Motor neuron (in vitro differentiated cells): ENCODE data around the gene GYPB. TPM values are rescaled to one million over a fixed set of nuclear protein-coding genes. Genes with fewer than 3 reads are reported as not detected.
"Not testable (repeated sequence)": the region's sequence is repeated elsewhere in the genome, so short reads cannot be mapped to it uniquely, and the experiment has no call there.

Source experiments
- ATAC-seq, 8 experiments: fragments of 200-7000 bp; cut with Tn5 transposase; replicated peaks in 6 of 8; 2 replicates each; pipeline ENCODE4 v1.8.0; 2021; ENCODE audit warnings: mild to moderate bottlenecking in 8 of 8, moderate library complexity in 8 of 8
- H3K27ac ChIP-seq, 2 donors: fragments of 250-450 bp; sonication (Bioruptor Pico); 2 replicates each; pipeline ENCODE4 v1.9.0; 2021; ENCODE audit warnings: antibody characterized with exemption in 2 of 2, mild to moderate bottlenecking in 2 of 2, moderate library complexity in 1 of 2
- H3K4me1 ChIP-seq, 2 donors: fragments of 250-450 bp; sonication (Bioruptor Pico); replicated peaks in 1 of 2; 2 replicates each; pipeline ENCODE4 v1.6.1; 2021; ENCODE audit warnings: antibody characterized with exemption in 2 of 2, mild to moderate bottlenecking in 2 of 2, moderate library complexity in 1 of 2
- H3K4me3 ChIP-seq, 5 donors: fragments of 250-450 bp; sonication (Bioruptor Pico); 2 replicates each; pipeline ENCODE4 v1.9.0; 2021; ENCODE audit warnings: antibody characterized with exemption in 5 of 5, mild to moderate bottlenecking in 5 of 5, moderate library complexity in 4 of 5
- WGBS, 10 experiments: fragments of 450-650 bp; shearing (Covaris generic); methylation state at CpG; one replicate each; pipeline ENCODE4 v1.0.0; 2022; 5-methylcytosine and 5-hydroxymethylcytosine counted together
- in situ Hi-C, 9 experiments: fragments of 400-800 bp; cut with MboI; loops; one replicate each; pipeline ENCODE4 v1.15.0; 2021; ENCODE audit warnings: low sequenced_read_pairs in 9 of 9, low pct_unique_long_range_greater_than_20kb in 2 of 9; ENCODE audit not compliant: unreplicated experiment in 9 of 9
- total RNA-seq, 8 experiments: library from RNA; unstranded; fragments of 300-600 nt; gene quantifications; 2 replicates each; pipeline versions ENCODE4 v1.2.3 to v1.2.4, GENCODE V29; 2022

GYPB gene
- total RNA-seq, 8 experiments from 2014 or later = not detected

- H3K27ac ChIP-seq, H3K4me3 ChIP-seq, in situ Hi-C loops, ATAC-seq: not testable (repeated sequence)
- 72 to 100% methylated on average over 2 of the region's 4 CpGs; no CpG with 5 or more reads in 8 of the 10 experiments for WGBS, 10 experiments
- peaks cover 0 to 11% of the 10 kb centered on the region in 2 donors for H3K4me1 ChIP-seq
Measured at GRCh38 chr4:144026682-144027081, 7.5 kb upstream of the GYPB start.

GRCh38 chr4:144024399-144025053 lies 5.3 kb upstream of the GYPB start:
- in situ Hi-C loops, H3K27ac ChIP-seq, H3K4me3 ChIP-seq, ATAC-seq: not testable (repeated sequence)
- H3K4me1 ChIP-seq = peaks cover 0 to 11% of the 10 kb centered on the region in 2 donors
- WGBS, 10 experiments = 100% methylated on average over 2 of the region's 4 CpGs; no CpG with 5 or more reads in 9 of the 10 experiments

GRCh38 chr4:144022772-144023400 lies 3.7 kb upstream of the GYPB start:
- H3K4me3 ChIP-seq, in situ Hi-C loops, H3K27ac ChIP-seq: not testable (repeated sequence)
- peak in 3 of 8 experiments; percentile 19 to 71 (median 47) for ATAC-seq
- peaks cover 0 to 11% of the 10 kb centered on the region in 2 donors for H3K4me1 ChIP-seq
- WGBS, 10 experiments = 0 to 71% (median 40%) methylated on average over 1 to 2 of the region's 3 CpGs; no CpG with 5 or more reads in 6 of the 10 experiments

GRCh38 chr4:144021336-144021990 lies 2.3 kb upstream of the GYPB start:
- H3K27ac ChIP-seq, in situ Hi-C loops, H3K4me3 ChIP-seq: not testable (repeated sequence)
- ATAC-seq = peak; percentile 50 to 80 (median 54)
- H3K4me1 ChIP-seq = peaks cover 0 to 11% of the 10 kb centered on the region in 2 donors
- whole genome bisulfite sequencing, 10 experiments = 0 to 59% (median 18%) methylated on average over 1 to 3 of the region's 4 CpGs; no CpG with 5 or more reads in 2 of the 10 experiments

GRCh38 chr4:144018223-144019000 lies 768 bp downstream of the GYPB start:
- in situ Hi-C loops, H3K4me1 ChIP-seq, H3K4me3 ChIP-seq, H3K27ac ChIP-seq, ATAC-seq: not testable (repeated sequence)
- 30 to 100% (median 60%) methylated on average over 1 to 2 of the region's 3 CpGs; no CpG with 5 or more reads in 6 of the 10 experiments for WGBS, 10 experiments

- ATAC-seq, H3K4me3 ChIP-seq, H3K27ac ChIP-seq, H3K4me1 ChIP-seq, in situ Hi-C loops: not testable (repeated sequence)
- 40 to 97% (median 69%) methylated on average over 2 to 4 of the region's 4 CpGs; no CpG with 5 or more reads in 4 of the 10 experiments for WGBS, 10 experiments
Measured at GRCh38 chr4:144017271-144017670, 1.9 kb downstream of the GYPB start.

GRCh38 chr4:144016057-144016605 lies 3.0 kb downstream of the GYPB start:
- H3K4me3 ChIP-seq, H3K27ac ChIP-seq, H3K4me1 ChIP-seq, in situ Hi-C loops: not testable (repeated sequence)
- WGBS, 10 experiments = 27 to 91% (median 60%) methylated on average over 1 to 2 of the region's 2 CpGs; no CpG with 5 or more reads in 4 of the 10 experiments
- ATAC-seq = peak in 4 of 8 experiments; percentile 27 to 78 (median 45)

- 0 to 100% (median 66%) methylated on average over 1 to 2 of the region's 2 CpGs; no CpG with 5 or more reads in 1 of the 10 experiments for WGBS, 10 experiments
- no peak for ATAC-seq
- in situ Hi-C loops = no loop called here
Measured at GRCh38 chr4:144014808-144015207, 4.4 kb downstream of the GYPB start.

GRCh38 chr4:144008602-144009001 lies 10.6 kb downstream of the GYPB start:
- WGBS, 10 experiments = 44 to 100% (median 93%) methylated on average over 1 to 3 of the region's 3 CpGs; no CpG with 5 or more reads in 2 of the 10 experiments
- H3K4me1 ChIP-seq, H3K4me3 ChIP-seq, in situ Hi-C loops, H3K27ac ChIP-seq, ATAC-seq: not testable (repeated sequence)

More at GRCh38 chr4:144014808-144015207, 4.4 kb downstream of the GYPB start:
- no peak overlapping the region for H3K27ac ChIP-seq
- H3K4me1 ChIP-seq = no peaks in the 10 kb centered on the region
- no peak overlapping the region for H3K4me3 ChIP-seq

- H3K4me1 ChIP-seq, ATAC-seq, H3K4me3 ChIP-seq, H3K27ac ChIP-seq, in situ Hi-C loops: not testable (repeated sequence)
- 86 to 100% methylated on average over 1 of the region's 1 CpG; no CpG with 5 or more reads in 8 of the 10 experiments for WGBS, 10 experiments
Measured at GRCh38 chr4:144007960-144008359, 11.2 kb downstream of the GYPB start.

- H3K27ac ChIP-seq, H3K4me3 ChIP-seq, H3K4me1 ChIP-seq, in situ Hi-C loops: not testable (repeated sequence)
- 44 to 100% (median 93%) methylated on average over 1 to 2 of the region's 2 CpGs; no CpG with 5 or more reads in 2 of the 10 experiments for WGBS, 10 experiments
- peak in 2 of 8 experiments; percentile 59 to 66 for ATAC-seq
Measured at GRCh38 chr4:144006200-144006803, 12.9 kb downstream of the GYPB start.

- in situ Hi-C loops = not testable (repeated sequence)
Measured at GRCh38 chr4:144005558-144005953, 13.6 kb downstream of the GYPB start.

More at GRCh38 chr4:144005558-144005953, 13.6 kb downstream of the GYPB start:
- H3K4me3 ChIP-seq, H3K27ac ChIP-seq, H3K4me1 ChIP-seq, ATAC-seq: not testable (repeated sequence)
